Ishikawa (cell line): Measurements from ENCODE around the gene STK32A.

Experiments used
- CEBPB ChIP-seq: IDR thresholded peaks from 2 replicates; pipeline ENCODE4 v1.6.1; 2012
- CREB1 ChIP-seq: IDR thresholded peaks from 2 replicates; pipeline ENCODE4 v1.6.1; 2012; ENCODE audit warnings: low read depth
- EGR1 ChIP-seq: IDR thresholded peaks from 2 replicates; pipeline ENCODE4 v1.6.1; 2012
- EP300 ChIP-seq: IDR thresholded peaks from 2 replicates; pipeline ENCODE4 v1.6.1; 2012; ENCODE audit warnings: borderline replicate concordance
- NFIC ChIP-seq: IDR thresholded peaks from 2 replicates; pipeline ENCODE4 v1.6.1; 2012
- TAF1 ChIP-seq: IDR thresholded peaks from 2 replicates; pipeline ENCODE4 v1.6.1; 2012; ENCODE audit warnings: low read depth, mild to moderate bottlenecking
- TCF12 ChIP-seq: IDR thresholded peaks from 2 replicates; pipeline ENCODE4 v1.6.1; 2012; ENCODE audit warnings: low read depth
- TEAD4 ChIP-seq: IDR thresholded peaks from 2 replicates; pipeline ENCODE4 v1.6.1; 2012
- YY1 ChIP-seq: IDR thresholded peaks from 2 replicates; pipeline ENCODE4 v1.6.1; 2012; ENCODE audit warnings: low read depth
- ZBTB7A ChIP-seq: IDR thresholded peaks from 2 replicates; pipeline ENCODE4 v1.6.1; 2012; ENCODE audit warnings: low read depth
- TF ChIP-seq, protein P1 (sequence below): IDR thresholded peaks from 2 replicates; pipeline ENCODE4 v1.6.1; 2012; ENCODE audit warnings: low read depth, mild to moderate bottlenecking
- TF ChIP-seq, protein P2 (sequence below): IDR thresholded peaks from 2 replicates; pipeline ENCODE4 v1.6.1; 2012

STK32A gene

DNA sequence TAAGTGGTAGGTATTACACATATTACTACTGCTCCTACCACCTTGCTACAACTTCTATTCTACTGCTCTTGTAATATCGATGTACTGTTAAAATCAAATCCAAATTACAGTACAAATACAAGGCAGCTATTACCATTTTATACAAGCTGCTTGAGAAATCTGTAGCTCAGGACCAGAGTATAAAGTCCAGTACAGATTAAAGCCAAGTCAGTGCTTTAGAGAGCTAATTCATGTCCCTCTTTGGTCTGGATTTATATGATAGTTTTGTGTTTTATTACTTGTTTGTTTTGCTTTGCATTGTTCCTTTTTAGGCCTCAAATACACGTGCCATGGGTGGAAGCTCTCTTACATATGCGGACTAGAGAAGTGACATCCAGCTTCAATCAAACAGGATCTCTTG lies 199.2 kb downstream of the STK32A start:
- TF ChIP-seq CREB1 (no peak), CEBPB (no peak)

DNA sequence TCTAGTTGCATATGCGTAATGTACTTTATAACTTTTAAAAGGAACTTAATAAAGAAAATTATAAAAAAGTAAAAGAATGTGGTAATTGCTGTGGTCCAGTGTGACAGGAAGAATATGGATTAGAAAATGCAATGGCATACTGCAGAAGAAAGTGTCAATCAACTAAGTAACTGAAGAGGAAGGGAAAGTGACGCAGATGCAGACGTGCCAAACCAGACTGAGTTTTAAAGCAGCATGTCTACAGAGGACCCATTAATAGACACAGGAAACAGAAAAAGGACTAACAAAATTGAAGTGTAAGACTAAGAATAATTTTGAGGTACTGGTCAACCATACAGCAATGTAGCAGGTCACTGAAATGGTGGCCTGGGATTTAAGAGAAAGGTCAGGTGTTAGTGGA lies 201.8 kb downstream of the STK32A start:
- TF ChIP-seq TCF12 (no peak), TAF1 (no peak), YY1 (no peak)

DNA sequence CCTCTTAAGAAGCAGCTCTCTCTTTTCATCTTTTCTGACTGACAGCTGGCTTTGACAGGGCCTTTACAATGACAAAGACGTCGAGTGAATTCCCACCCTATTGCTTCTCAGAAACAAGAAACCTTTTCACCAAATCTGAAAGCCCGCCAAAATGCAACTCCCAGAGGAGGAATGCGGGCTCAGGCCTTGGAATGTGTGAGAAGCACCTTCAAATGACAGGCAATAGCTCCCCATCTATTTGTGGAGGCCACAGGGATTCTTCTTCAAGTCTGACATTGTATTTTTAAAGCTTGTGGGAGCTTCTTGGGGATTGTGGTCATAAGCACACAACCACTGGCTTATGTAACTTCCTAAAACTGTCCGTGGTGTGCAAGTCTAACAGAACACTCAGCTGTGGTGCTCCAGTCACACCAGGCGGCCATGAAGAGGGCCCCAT lies 202.4 kb downstream of the STK32A start:
- TF ChIP-seq CREB1 (no peak), EGR1 (no peak), YY1 (no peak), TAF1 (no peak), TEAD4 (no peak), ZBTB7A (no peak), CEBPB (no peak), NFIC (no peak), EP300 (no peak)
- TF ChIP-seq, protein P1, sequence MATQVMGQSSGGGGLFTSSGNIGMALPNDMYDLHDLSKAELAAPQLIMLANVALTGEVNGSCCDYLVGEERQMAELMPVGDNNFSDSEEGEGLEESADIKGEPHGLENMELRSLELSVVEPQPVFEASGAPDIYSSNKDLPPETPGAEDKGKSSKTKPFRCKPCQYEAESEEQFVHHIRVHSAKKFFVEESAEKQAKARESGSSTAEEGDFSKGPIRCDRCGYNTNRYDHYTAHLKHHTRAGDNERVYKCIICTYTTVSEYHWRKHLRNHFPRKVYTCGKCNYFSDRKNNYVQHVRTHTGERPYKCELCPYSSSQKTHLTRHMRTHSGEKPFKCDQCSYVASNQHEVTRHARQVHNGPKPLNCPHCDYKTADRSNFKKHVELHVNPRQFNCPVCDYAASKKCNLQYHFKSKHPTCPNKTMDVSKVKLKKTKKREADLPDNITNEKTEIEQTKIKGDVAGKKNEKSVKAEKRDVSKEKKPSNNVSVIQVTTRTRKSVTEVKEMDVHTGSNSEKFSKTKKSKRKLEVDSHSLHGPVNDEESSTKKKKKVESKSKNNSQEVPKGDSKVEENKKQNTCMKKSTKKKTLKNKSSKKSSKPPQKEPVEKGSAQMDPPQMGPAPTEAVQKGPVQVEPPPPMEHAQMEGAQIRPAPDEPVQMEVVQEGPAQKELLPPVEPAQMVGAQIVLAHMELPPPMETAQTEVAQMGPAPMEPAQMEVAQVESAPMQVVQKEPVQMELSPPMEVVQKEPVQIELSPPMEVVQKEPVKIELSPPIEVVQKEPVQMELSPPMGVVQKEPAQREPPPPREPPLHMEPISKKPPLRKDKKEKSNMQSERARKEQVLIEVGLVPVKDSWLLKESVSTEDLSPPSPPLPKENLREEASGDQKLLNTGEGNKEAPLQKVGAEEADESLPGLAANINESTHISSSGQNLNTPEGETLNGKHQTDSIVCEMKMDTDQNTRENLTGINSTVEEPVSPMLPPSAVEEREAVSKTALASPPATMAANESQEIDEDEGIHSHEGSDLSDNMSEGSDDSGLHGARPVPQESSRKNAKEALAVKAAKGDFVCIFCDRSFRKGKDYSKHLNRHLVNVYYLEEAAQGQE: no peak
- TF ChIP-seq, protein P2, sequence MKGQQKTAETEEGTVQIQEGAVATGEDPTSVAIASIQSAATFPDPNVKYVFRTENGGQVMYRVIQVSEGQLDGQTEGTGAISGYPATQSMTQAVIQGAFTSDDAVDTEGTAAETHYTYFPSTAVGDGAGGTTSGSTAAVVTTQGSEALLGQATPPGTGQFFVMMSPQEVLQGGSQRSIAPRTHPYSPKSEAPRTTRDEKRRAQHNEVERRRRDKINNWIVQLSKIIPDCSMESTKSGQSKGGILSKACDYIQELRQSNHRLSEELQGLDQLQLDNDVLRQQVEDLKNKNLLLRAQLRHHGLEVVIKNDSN: no peak
